ENCODE results near the gene SALL3. TPM values are rescaled to one million over a fixed set of nuclear protein-coding genes. Genes with fewer than 3 reads are reported as not detected.

SALL3 gene
- total and polyA plus RNA-seq, 2 donors (not counting 3 experiments of a cell fraction or from before 2014, with no cell fraction given), result not detected

- FAIRE-seq (no peak), DNase-seq (ENCODE audit: low read depth, low spot score) (no peak)
- dilution Hi-C loops (cut with MboI; ENCODE audit: extremely low pct_ligation_motif_present, low sequenced_read_pairs) (no loop called here), intact Hi-C loops (cut with micrococcal nuclease) (no loop called here)
- Histone ChIP-seq H3K27me3 (ENCODE audit: control insufficient read depth in 2 of 2, insufficient read depth in 2 of 2, low read length in 2 of 2) (no peaks in the 10 kb centered on the region), H3K9me3 (replicated peaks; ENCODE audit: control insufficient read depth, insufficient read depth, low read length) (no peaks in the 10 kb centered on the region), H3K79me2 (ENCODE audit: control insufficient read depth, insufficient read depth, low read length) (no peaks in the 10 kb centered on the region), H3K4me2 (ENCODE audit: insufficient read depth, low read length) (no peak overlapping the region), H3K36me3 (ENCODE audit: control insufficient read depth in 2 of 2, extremely low read depth in 1 of 2, insufficient read depth in 2 of 2, low read length in 2 of 2) (no peaks in the 10 kb centered on the region), H3K27ac (ENCODE audit: insufficient read depth, low read depth, low read length) (no peak overlapping the region), H3K9ac (replicated peaks; ENCODE audit: extremely low read depth, insufficient read depth, low read length) (no peak overlapping the region), H4K20me1 (replicated peaks; ENCODE audit: control insufficient read depth, extremely low read depth, insufficient read depth, low read length) (no peaks in the 10 kb centered on the region), H3K4me3 (replicated peaks in 1 of 3; ENCODE audit: insufficient read depth in 1 of 3, low read depth in 1 of 3, low read length in 3 of 3) (no peak overlapping the region), H3K9me1 (replicated peaks; ENCODE audit: control insufficient read depth, extremely low read depth, insufficient read depth, low read length) (no peaks in the 10 kb centered on the region), H2AFZ (ENCODE audit: low read depth, low read length) (no peak overlapping the region), H3K4me1 (ENCODE audit: control insufficient read depth, extremely low read depth, insufficient read depth, low read length) (no peaks in the 10 kb centered on the region)
- CTCF ChIA-PET, result no interaction called here
- TF ChIP-seq MAX (IDR thresholded peaks at IDR 0.05; ENCODE audit: insufficient read depth, insufficient read length), result no peak
- no peak for TF ChIP-seq FOS (IDR thresholded peaks at IDR 0.05; ENCODE audit: borderline replicate concordance, insufficient read depth, low read length)
- TF ChIP-seq EZH2 (IDR thresholded peaks at IDR 0.05; ENCODE audit: borderline replicate concordance, low read depth, low read length, severe bottlenecking), result no peak
- TF ChIP-seq POLR2A (IDR thresholded peaks at IDR 0.05; ENCODE audit: low read depth, low read length), result no peak
- TF ChIP-seq POLR2AphosphoS5 (IDR thresholded peaks at IDR 0.05; ENCODE audit: insufficient read depth, low read depth, low read length), result no peak
- no peak for TF ChIP-seq GATA2 (IDR thresholded peaks at IDR 0.05; ENCODE audit: insufficient read depth, insufficient read length, low read depth, low read length)
- no peak for TF ChIP-seq JUN (IDR thresholded peaks at IDR 0.05; ENCODE audit: borderline replicate concordance, insufficient read depth, insufficient read length, low read depth)
- TF ChIP-seq CTCF (IDR thresholded peaks at IDR 0.05; ENCODE audit: extremely low read depth in 1 of 2, insufficient read depth in 1 of 2, low read depth in 1 of 2, low read length in 2 of 2), result no peak
- TF ChIP-seq MYC (IDR thresholded peaks at IDR 0.05; ENCODE audit: low read depth, low read length), result no peak
- POLR2A ChIA-PET, result no interaction called here
- BruUV-seq (replicated peaks), result no TSS peak
Measured at GRCh38 chr18:79011300-79011870, 31.8 kb downstream of the SALL3 start.

All from endothelial cell of umbilical vein (primary cell).